Inferior parietal cortex (tissue), 1 donor: ENCODE data around the gene OSBPL2.

Experiments
- DNase-seq: peaks from one replicate; pipeline ENCODE4 v3.0.0-alpha.2; 2016; ENCODE audit errors: extremely low spot score

OSBPL2 gene

DNA sequence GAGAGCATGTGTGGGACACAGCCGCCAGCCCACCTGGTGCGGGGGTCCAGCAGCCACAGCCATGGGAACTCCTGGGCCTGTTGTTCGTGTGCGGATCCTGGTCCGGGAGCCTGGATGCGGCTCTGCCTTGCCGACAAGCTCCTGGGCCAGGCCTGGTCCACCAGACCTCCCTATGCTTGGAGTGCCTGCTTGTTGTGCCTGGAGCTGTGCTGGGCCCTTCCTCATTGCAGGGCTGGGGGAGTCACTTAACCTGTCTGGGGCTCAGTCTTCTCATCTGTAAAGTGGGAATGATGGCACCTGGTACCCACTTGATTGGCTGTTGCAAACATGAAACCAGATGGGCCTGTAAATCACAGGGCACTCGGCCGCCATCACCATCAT is 2.6 kb upstream of the OSBPL2 start:
- no peak for DNase-seq

DNA sequence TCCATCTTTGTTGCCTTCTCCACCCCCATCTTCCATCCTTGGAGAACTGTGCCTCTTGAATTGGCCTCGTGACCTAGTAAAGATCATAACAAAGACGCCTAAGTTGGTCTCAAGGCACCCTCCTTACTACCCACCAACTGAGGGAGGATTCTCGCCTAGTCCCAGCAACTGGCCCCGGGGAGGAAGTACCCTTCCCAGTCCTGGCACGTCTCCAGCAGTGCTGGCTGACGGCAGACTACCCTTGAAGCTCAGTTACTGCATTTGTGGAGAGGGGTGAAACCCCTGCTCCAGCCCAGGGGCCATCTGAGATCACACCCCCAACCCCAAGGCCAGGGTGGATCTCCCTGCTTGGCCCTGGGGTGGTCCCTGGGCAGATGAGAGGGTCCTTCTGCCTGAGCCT is 2.1 kb upstream of the OSBPL2 start:
- no peak for DNase-seq

DNA sequence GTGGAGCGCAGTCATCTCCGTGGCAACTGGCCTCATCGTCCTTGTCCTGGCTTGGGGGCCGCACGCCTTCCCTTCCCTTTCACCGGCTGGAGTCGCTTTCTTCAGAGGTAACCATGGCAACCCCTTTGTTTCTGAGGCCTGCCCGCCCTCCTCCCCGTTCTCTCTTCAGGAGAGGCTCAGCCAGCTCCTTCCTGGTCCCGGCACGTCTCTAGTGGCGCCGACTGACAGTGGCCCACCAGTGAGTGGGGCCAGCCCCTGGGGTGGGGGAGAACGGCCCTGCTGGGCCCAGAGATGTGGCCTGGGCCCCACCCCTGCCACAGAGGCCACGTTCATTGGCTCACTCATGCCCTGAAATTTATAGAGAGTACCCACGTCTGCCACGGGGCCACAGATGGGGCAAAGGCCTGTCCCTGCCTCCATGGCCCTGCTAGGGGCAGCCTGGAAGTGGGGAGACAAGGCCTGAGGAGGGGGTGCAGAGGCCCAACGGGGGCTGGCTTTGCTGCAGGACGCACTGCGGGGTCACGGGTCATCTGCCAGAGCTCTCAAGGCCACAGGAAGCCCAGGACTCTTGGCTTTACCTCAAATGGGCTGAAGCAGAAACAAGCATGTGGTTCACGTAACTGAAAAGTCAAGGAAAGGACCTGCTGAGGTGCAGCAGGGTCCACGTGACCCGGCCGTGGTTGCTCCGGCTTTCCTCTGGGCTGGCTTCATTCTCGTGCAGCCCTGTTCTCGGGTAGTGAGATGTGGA is 1.4 kb upstream of the OSBPL2 start:
- DNase-seq, result no peak

DNA sequence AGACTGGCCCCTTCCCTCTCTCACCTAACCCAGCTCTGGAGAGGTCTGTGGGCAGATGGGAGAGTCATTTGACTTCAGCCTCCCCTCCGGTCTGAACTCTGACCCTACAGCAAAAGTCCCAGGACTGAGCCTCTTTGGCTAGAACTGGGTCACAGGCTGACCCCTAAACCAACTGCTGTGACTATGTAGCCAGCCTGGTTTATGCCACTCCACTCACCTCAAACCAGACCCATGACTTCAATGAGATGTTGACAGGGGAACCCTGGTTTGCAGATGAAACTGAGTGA is 864 bp upstream of the OSBPL2 start:
- DNase-seq, result no peak

DNA sequence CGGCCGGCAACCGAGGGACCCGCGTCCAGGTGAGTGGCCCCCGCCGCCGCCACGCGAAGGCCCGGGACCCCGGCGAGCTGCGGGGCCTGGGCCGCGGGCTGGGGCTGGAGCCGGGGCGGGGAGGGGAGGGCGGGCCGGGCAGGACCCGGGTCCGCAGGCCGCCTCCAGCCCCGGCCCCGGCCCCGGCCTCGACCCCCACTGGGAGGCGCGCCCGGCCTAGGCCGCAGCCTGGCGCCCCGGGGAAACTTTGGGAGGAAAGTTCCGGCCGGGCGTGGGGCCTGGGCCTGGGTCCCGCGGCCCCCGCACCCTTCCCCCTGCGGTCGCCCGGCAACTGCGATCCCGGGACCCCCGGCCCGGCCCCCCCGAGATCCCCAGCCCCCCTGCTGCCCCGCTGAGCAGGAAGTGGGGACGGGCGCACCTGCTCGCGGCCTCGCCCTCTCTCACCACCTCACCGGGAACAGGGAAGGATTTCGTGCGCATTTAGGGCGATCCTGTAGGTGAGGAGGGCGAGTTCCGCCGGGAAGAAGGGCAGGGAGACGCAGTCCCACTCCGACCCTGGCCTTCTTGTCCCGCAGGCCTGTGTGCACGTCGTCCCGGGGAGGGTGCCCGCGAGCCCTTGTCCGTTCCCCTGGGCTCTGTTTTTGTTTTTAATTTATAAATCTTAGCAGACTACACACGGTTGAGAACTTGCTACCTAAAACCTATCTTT is 402 bp downstream of the OSBPL2 start:
- DNase-seq, result no peak

DNA sequence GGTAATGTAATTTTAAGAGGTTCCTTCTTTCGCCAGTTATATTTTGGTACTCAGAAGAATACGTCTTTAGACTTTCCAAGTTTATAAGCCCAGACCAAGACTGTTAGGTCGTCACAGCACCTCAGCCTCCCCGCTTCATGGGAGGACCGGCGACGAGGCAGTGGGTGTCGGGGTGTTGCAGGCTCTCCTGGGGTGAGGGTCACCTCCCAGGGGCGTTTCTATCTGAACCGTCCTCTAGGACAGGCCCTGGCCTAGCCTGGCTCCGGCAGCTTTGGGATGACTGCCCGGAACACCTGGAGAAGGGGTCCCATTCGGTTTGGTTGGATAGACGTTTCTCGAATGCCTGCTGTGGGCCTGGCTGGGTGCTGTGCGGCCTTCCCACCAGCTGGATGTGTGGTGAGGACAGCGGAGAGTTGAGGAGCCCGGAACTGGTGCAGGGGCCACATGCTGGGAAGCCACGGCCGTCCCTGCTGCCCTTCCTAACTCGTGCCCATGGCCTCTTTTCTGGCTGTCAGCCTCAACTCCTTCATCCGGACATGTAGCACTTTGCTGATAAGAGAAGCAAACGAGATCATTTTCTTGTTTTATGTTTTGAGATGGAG is 1.1 kb downstream of the OSBPL2 start:
- DNase-seq, result no peak

DNA sequence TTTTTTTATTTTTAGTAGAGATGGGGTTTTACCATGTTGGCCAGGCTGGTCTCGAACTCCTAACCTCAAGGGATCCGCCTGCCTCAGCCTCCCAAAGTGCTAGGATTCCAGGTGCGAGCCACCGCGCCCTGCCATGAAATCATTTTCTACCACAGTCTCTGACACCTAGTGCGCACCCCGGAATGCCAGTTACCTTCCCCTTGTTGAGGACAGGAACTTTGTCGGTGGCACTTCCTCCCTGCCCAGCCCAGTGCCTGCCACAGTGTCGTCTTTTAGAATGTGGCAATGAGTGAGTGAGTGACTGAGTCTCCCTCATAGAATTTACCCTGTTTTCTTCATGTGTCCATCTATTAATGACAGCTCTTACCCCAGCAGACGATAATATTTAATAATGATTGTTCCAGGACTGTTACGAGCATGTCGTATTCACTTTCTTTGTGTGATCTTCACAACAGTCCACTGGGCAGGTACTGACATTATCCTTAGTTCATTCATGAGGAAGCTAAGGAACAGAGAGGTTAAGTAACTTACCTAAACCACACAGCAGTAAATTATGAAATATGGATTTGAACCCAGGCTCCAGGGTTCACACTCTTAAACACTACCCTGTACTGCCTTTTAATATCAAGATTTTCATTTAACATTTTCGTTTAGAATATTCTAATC is 1.8 kb downstream of the OSBPL2 start:
- no peak for DNase-seq

DNA sequence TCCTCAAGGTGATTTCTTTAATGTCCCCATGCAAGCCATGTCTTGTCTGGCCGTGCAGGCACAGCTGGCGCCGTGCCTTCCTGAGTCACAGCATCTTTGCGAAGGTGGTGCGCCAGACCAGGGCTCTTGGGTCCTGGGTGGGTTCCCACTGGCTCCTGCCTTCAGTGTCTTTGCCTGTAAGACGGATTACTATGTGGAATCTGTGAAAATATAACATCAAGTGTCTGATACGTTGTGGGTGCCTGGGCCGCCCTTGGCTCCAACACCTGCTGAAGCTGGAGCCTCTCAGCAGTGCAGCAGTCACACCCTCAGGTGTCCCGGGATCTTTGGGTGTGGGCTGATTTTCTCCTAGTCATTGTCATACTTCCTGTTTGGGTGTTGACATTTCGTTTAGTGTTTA is 3.2 kb downstream of the OSBPL2 start:
- DNase-seq, result no peak

DNA sequence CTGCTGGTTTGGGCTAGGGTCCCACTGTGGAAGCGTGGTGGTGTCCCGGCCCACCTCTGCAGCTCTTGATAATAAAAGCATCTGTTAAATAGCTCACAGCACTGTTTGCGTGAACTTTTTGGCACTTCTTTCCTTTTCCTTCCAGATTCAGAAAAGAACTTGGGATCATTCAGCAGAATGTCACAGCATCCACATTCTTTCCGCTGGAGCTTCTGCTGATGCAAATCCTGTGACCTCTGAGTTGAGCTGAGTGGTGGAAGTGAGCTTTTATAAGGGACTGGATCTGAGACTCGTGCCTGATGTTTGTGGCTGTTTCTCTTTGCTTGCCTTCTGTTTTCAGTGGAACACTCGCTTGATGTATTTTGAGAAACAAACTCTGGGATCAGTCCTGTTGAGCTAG is 3.9 kb downstream of the OSBPL2 start:
- DNase-seq, result no peak

DNA sequence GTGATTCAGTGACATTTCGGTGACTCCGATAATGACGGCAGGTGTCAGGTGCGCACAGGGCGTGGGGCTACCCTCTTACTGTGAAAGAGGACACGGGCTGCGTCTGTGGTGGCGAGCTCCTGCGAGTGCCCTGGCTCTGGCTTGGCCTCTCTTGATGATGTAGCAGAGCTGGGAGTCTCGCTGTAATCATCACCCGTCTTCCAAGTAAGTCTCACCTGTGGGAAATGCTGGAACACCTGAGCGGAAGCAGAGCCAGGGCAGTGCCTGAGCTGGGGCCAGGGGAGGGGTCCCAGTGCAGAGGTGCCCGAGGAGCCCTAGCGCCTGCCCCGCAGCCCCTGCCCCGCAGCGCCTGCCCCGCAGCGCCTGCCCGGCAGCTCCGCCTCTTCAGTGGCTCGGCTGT is 4.8 kb downstream of the OSBPL2 start:
- no peak for DNase-seq

DNA sequence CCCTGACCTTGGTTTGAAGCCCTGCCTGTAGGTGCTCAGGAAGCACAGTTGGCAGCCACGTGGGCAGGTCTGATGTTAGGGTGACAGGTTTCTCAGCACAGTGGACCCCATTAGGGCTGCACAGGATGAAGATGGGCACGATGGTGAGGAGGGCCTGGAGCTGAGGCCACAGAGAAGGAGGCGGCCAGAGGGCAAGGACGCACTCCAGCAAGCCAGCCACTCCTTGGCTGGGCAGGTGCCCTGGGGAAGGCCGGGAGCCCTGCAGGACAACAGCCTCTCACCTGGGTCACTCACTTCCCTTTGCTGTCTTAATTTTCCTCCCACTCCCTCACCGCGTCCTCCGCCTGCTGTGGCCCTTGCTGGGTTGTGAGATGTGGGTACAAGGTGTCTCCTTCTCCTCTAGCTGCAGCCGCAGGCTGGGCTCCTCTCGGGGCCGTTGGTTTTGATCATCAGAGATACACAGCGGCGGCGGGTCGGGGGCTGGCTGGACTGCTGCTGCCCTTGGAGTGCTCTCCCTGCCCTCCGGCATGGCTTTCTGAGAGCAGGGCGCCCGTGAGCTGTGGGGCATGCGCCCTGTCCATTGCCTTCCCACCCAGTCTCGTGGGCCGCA is 5.7 kb downstream of the OSBPL2 start:
- no peak for DNase-seq

DNA sequence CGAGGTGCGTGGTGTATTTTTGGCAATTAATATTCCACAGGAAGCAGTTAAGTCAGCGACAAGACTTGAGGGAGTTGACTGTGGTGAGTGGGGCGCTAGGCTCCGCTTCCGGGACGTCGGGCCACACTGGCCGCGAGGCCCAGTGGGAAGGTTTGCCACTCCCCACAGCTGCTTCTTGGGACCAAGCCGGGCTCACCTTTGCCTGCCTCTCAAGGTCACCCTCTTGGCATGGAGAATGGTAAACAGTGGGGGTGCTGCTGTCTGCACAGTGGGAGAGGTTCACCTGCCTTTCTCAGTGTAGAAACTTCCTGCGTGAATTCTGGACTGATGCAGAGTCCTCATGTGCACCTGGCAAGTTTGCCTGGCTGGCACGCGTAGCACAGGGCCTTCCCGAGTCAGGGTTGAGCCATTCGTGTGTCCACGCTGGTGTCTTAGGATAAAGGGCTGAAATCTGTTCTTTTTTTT is 6.4 kb downstream of the OSBPL2 start:
- DNase-seq, result no peak

DNA sequence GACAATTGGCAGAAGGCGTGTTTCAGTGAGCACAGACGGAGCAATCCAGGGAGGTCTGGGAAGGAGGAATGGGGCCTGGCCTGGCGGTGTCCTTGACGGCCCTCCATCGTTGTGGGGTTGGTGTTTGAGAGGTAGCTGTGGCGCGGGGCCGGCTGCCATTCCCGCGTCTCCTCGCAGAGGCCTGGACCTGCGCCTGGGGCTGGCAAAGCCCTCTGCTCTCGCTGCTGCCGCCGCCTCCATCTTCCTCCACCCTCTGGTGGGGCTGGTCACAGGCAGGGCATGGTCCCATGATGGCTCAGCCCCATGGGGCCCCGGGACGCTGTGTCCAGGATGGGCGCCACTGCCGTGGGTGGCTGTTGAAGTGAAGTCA is 7.6 kb downstream of the OSBPL2 start:
- no peak for DNase-seq

DNA sequence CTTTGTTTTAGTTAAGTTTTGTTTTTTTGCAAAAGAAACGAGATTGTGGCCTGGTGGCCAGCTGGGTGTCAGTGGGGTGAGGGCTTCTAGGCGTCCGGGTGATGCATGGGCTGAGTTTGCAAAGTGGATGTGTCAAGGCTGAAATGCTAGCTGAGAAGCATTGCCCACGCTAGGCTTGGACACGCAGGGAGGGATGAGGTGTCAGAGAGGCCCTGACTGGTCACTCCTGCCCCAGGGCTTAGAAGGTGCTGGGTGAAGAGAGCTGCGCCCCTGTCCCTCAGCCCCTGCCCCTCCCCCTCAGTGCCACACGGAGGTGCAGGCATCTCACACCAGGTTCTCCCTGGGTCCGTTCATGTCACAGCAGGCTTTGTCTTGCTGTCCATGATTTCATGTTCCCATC is 8.1 kb downstream of the OSBPL2 start:
- no peak for DNase-seq

DNA sequence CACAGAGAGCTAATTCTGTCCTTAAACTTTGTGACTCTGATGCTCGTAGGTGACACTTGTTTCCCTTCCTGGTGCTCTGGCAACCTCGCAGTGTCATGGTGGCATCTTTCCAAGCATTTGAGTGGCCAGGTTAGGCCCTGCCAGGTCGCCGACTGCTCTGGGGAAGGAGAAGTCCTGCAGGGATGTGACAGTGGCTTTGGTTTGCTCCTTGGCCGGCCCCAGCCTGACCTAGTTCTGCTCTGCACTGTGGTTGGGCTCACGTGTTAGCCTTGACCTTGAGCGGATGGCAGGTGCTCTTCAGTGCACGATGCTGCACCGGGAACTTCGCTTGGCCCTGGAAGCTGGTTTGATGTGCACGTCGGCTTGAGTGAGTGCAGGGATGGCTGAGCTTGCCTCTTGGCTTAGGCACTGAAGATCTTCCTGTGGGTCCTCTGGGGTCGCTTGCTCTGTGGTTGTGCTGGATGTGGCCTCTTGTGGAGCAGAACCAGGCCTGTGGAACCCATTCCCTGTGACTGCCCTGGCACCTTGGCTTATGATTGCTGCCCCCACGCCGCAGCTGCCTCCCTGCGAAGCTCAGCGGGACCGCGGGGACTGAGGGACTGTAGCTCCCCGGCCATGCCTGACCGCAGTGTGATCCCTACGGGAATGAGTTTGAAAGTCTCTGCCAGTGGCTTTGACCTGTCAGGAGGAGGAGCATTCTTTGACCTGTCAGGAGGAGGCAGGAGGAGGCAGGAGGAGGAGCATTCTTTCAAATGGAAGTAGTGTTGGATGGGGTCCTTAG is 8.7 kb downstream of the OSBPL2 start:
- no peak for DNase-seq

DNA sequence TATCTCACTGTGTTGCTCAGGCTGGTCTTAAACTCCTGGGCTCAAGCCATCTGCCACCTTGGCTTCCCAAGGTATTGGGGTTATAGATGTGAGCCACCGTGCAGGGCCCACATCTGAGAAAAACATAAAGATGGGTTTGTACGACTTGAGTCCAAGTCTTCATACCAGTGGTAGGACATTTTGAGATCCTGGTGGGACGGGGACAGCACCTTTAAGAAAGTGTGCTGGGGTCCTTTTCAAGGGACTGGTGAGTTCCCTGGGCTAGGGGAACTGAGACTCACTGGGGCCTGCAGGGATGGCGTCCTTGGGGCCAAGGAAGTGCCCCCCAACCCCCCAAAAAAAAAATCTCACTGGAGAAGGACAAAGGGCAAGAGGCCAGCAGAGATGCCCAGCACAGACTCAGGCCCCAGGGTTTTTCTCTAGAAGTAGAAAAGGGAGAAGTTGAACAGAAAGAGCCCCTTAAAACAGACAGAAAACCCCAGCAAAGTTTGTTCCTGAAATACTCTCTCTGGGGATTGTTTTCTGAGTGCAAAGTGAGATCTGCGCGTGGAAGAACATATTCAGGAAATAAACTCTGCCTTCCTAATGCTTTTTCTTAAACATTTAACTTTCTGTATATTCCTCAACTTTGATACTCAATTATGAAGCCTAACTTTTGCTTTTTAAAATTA is 10.7 kb downstream of the OSBPL2 start:
- no peak for DNase-seq

DNA sequence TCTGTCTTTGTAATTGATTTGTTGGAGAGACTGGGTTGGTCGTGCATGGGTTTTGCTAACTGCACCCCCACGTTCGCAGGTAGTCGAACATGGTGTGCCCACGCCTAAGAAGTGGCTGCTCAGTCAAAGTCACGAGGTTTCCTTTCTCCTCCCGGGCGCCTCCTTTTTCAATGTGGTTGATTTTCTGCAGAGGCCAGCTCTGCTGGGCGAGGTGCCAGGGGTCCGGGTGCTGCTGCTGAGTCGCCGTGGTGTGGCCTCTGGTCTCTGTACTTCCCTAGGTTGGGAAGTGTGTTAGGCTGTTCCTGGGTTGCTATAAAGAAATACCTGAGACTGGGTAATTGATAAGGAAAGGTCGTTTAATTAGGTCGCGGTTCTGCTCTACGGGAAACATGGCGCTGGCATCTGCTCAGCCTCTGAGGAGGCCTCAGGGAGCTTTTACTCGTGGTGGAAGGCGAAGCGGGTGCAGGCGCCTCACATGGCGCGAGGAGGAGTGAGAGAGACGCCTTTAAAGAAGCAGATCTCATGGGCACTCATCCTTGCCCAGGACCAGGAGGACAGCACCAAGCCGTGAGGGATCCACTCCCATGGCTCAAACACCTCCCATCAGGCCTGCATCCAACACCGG is 14.1 kb downstream of the OSBPL2 start:
- no peak for DNase-seq

DNA sequence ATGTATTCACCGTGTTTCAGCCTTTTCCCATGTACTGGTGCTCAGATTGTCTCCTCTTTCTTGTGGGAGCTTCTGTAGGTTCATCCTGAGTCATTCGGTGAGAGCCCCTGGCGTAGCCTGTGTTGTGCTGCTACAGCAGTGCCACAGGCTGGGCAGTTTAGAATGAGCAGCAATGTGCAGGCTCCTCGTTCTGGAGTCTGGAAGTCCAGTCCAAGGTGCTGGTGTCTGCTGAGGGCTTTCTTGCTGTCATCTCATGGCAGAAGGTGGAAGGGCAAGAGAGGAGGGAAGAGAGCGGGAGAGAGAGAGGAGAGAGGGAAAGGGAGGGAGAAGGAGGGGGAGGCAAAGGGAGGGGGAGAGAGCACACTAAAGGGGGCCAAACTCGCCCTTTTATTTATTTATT is 15.1 kb downstream of the OSBPL2 start:
- no peak for DNase-seq

DNA sequence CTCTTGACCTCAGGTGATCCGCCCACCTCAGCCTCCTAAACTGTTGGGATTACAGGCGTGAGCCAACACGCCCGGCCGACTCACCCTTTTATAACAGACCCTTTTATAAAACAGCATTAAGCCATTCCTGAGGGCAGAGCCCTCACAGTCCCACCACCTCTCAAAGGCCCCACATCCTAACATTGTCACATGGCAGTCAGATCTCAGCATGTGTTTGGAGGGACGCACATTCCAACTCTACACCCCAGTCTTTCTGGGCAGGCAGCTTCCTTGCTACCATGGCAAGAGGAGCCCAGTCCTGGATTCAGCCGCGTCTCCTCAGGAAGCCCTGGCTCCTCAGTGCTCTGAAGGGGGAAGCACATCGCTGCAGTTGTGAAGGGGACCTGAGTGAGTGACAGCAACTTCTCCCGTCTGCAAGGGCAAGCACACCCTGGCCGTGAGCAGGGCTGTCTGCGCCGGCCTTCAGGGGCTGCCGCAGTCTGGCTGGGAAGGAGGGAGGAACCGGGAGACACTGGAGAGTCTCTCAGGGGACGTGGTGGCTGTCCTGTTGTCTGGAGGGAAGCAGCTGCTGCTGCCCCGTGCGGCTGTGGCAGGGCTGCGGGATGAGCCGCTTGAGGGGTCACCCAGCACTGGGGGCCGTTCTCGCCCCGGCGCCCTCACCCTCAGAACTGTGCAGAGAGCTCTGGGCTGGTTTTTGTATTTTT is 15.9 kb downstream of the OSBPL2 start:
- DNase-seq, result no peak

DNA sequence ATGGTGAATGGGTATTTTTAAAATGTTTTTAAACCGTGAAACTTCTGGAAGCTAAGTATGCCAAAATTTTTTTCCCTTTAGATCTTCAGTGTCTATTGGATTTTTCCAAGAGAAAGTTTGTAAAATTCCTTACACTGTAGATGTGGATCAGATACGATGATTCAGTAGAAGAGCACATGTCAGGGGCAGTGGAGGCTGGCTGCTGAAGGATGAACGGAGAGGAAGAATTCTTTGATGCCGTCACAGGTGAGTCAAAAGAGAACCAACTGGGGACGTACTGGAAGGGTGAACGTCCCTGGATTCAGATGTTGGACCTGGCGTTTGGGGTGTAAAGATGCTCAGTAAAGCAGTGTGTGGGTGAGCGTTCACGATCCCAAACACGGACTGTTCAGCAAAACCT is 17.7 kb downstream of the OSBPL2 start:
- DNase-seq, result no peak
